CD4-positive, alpha-beta T cell treated with Interleukin-15 for 4 hours (primary cell): ENCODE results near the gene PSMD2.
"Not testable (repeated sequence)": the region's sequence is repeated elsewhere in the genome, so short reads cannot be mapped to it uniquely, and the experiment has no call there.

Experiments
- DNase-seq: peaks from one replicate; pipeline ENCODE4 v3.0.0-alpha.2; 2020; ENCODE audit warnings: low spot score

The PSMD2 gene

DNA sequence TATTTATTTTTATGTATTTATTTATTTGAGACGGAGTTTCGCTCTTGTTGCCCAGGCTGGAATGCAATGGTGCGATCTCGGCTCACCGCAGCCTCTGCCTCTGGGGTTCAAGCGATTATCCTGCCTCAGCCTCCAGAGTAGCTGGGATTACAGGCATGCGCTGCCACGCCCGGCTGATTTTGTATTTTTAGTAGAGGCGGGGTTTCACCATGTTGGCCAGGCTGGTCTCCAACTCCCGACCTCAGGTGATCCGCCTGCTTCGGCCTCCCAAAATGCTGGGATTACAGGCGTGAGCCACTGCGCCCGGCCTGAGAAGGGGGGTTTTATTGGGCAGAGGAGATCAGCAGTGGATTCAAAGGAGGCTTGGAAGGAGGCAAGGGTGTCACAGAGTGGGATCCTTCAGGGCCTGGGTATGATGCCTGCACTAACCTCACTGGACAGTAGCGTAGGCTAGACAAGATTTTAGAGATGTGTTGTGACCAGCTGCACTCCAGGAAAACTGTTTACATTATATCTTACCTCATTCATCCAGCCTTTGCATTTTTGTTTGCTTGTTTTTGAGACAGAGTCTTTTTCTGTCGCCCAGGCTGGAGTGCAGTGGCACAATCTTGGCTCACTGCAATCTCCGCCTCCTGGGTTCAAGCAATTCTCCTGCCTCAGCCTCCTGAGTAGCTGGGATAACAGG lies 40.6 kb downstream of the PSMD2 start:
- DNase-seq = not testable (repeated sequence)

GRCh38 chr3:184341925-184342324 lies 42.9 kb downstream of the PSMD2 start:
- no peak for DNase-seq

DNA sequence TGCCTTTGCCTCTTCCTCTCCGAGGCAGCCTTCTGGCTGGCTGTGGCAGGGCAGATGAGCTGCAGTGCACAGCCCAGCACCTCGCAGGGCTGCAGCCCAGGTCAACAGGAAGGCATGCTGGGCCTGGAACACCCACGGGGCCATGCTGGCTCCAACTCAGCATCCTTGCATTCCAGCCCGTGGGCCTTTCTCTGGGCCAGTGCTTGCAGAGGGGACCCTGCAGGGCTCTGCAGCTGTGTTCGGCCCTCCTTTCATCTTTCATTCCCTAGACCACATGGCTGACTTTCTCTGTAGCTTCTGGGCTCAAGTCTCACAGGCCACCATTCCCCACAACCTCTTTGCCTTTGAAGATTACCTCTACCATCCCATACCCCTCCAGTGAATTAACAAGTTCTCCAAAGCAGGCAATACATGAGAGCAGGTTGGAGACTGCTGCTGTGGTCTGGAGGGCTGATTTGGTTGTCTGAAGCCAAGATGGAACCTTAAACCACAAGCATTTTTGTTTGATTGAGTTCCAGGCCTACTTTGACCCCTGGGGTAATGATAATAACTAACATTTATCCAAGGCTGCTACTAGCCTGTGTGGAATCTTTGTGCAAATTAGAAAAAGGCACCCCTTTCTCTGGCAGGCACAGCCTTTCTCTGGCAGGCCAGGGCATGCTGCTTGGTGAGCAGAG lies 44.3 kb downstream of the PSMD2 start:
- DNase-seq = no peak

- no peak for DNase-seq
Observed at GRCh38 chr3:184344579-184345316, 45.7 kb downstream of the PSMD2 start.

DNA sequence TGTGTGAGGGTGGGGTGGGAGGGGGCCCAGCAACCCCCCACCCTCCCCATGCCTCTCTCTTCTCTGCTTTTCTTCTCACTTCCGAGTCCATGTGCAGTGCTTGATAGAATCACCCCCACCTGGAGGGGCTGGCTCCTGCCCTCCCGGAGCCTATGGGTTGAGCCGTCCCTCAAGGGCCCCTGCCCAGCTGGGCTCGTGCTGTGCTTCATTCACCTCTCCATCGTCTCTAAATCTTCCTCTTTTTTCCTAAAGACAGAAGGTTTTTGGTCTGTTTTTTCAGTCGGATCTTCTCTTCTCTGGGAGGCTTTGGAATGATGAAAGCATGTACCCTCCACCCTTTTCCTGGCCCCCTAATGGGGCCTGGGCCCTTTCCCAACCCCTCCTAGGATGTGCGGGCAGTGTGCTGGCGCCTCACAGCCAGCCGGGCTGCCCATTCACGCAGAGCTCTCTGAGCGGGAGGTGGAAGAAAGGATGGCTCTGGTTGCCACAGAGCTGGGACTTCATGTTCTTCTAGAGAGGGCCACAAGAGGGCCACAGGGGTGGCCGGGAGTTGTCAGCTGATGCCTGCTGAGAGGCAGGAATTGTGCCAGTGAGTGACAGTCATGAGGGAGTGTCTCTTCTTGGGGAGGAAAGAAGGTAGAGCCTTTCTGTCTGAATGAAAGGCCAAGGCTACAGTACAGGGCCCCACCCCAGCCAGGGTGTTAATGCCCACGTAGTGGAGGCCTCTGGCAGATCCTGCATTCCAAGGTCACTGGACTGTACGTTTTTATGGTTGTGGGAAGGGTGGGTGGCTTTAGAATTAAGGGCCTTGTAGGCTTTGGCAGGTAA lies 46.5 kb downstream of the PSMD2 start:
- no peak for DNase-seq

GRCh38 chr3:184346480-184347190 lies 47.6 kb downstream of the PSMD2 start:
- DNase-seq = no peak

DNA sequence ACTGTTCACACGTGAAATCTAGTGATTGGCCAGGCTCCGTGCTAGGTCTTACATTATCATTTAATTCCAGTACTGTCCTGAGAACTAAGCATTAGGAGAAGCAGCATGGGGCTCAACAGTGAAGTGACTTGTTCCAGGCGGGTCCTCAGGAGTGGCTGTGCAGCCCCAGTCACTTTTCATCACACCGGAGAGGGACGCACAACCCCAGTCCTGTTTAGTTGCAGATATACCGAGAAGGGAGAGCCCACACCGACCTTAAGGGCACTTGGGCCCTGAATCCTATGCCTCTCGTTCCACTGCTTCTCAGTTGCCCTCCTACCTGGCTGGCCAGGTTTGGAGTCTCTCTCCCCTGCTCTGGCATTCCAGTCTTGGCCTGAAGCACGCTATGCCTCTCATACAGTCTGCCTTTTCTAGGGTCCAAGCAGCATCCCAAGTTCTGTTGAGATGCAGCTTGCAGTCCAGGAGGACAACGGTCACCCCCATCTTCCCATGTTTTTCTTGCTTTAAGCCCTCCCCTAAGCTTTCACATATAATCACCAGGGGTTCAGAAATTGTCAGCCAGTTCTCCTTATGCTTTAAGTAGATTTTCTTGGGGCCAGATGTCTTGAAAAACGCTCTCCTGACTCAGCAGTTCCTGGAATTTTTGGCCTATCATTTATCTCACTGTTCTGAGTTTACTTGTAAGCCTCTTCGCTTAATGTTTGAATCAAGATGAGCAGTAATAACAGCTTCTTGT lies 48.4 kb downstream of the PSMD2 start:
- DNase-seq = no peak

DNA sequence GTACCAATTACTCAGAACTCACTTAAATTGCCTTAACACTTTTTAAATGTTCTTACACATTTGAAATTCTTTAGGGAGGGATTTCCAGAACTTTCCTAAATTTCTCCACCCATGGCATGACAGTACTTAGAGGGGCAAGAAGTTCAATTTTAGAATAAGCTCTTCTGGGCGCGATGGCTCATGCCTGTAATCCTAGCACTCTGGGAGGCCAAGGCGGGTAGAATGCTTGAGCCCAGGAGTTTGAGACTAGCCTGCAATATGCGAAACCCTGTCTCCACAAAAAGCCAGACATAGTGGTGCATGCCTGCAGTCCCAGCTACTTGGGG lies 49.0 kb downstream of the PSMD2 start:
- DNase-seq = no peak

- no peak for DNase-seq
Observed at GRCh38 chr3:184349563-184350470, 50.8 kb downstream of the PSMD2 start.

DNA sequence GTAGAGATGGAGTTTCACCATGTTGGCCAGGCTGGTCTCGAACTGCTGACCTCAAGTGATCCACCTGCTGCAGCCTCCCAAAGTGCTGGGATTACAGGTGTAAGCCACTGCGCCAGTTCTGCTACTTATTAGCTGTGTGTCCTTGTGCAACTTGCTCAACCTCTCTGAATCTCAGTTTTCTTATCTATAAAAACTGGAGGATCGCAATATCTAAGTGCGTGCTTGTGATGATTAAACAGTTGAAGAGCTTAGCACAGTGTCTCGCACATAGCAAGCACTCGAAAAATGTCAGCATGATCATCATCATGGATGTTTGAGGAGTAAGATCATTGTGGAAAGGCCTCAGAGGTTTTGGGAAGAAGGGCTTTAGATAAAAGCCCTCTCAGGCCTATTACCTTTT lies 51.6 kb downstream of the PSMD2 start:
- DNase-seq = no peak

- no peak for DNase-seq
Observed at GRCh38 chr3:184351511-184352148, 52.6 kb downstream of the PSMD2 start.

DNA sequence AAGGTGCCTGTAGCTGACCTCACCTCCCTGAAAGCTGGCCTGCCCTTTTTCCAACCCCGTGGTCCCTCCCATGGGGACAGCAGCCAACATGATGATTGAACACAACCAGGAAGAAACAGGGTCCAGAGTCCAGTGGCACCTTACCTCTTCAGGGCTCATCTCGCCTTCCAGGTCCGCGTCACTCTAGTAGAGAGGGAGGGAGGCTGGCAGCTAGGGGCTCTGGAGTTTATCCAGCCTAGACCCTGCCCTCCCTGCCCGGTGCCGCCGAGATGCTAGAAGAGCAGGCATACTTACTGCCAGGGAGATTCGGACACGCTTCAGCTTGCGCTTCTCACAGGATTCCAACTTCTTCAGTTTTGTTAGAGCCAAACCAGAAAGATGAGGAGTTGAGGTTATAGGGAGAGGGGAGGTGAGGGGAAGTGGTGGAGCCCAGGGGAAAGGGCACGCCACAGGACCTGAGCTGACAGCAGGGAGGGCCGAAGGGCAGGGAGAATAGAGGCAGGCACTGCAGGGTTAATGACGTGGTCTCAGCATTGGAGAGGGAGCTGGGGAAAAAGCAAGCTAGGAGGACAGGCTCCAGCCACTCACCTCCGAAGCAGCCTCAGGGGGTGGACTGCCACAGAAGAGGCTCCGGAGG lies 53.2 kb downstream of the PSMD2 start:
- no peak for DNase-seq

DNA sequence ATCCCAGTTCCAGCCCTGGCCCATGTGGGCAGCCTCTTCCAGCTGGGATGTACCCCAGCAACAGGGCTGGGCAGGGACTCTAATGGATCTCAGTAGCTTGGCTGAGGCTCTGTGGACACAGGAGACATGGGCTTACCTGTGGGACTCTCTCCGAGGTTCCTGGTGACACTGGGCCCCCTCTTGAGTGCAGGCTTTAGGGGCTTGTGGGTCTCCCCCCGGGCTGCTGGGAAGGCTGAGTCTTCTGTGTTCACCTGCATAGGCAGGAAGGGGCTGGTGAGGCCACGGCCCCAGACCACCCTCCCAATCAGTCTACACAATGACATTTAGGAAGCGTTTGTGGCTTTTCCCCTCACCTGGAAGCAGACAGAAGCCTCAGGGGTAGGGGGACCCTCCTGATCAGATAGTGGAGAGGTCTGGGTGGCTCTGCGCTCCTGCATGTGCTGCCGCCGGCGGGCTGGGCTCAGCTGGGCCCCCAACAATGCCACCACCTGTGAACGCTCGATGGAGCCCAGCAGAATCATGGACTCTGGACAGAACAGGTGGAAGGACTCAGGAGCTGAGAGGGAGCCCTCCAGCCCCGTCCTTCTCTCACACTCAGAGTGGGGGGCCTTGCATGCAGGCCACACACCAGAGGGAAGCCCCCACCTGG lies 54.0 kb downstream of the PSMD2 start:
- no peak for DNase-seq

DNA sequence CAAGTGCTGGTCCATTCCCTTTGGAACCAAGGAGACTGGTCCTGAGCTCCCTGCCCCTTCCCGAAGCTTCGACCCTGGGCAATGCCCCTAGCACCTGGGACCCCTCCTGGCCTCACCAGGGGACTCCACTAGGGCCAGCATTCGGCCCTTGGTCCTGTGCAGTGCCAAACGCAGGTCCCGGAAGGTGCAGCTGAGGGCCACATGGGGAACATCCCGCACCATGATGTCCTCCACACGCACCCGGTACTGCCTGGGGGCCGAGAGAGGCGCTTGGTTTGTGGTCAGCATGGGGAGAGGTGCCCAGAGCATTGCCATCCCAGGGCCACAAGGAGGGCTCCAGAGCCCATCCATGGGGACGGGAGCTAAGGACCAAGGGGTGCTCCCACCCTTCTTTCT lies 54.5 kb downstream of the PSMD2 start:
- DNase-seq = no peak

DNA sequence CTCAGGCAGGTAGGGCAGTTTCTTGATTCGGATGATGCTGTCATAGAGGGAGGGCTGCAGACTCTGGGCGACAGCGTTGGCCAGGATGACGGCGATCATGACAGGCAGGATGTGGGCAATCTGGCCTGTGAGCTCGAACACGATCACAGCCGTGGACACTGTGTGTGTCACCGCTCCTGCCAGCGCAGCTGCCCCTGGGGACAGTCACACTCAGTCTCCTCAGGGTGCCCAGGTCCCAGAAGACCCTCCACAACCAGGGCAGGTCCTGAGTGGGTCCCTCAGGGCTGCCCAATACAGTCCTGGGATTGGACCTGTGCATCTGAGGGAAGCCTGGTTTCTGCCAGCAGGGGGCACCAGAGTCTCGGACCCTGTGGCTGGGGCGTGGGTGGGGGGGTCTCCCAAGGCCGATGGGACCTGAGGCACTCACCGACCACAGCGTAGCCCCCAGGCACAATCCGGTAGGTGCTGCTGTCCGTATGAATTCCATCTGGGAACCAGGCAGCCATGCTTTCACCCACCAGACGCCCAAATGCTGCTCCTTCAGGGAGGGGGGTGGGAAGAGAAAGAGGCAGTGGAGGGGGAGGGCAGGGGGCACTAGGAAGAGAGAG lies 55.2 kb downstream of the PSMD2 start:
- DNase-seq = peak; percentile 60

DNA sequence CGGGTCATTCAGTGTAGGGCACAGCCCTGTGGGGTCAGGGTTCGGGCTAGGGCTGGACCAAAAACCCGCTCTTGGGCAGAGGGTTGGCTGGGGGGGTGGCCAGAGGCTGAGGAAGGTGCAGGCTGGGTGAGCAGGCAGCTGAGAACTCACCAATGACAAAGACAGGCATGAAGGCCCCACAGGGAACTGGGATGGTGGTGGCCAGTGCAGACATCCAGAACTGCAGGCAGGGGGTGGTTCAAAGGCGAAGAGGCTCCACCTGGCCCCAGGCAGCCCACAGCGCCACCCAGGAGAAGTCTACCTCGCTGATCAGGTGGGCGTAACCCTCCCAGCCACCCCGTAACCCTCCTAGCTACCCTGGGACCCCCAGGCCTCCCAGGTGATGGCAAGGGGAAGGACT lies 55.7 kb downstream of the PSMD2 start:
- DNase-seq = no peak

GRCh38 chr3:184355261-184356040 lies 56.4 kb downstream of the PSMD2 start:
- DNase-seq = no peak
